T-cell (primary cell): ENCODE data around the gene RAB3A. TPM values are rescaled to one million over a fixed set of nuclear protein-coding genes. Genes with fewer than 3 reads are reported as not detected.
"Not testable (repeated sequence)": the region's sequence is repeated elsewhere in the genome, so short reads cannot be mapped to it uniquely, and the experiment has no call there.

Experiments
- ATAC-seq, 4 experiments: fragments of 200-7000 bp in 3 of 4; fragments of 150-1000 bp in 1 of 4; cut with Tn5 transposase; replicated peaks in 1 of 4; 1 replicate in 3 of 4; 2 replicates in 1 of 4; pipeline ENCODE4 v1.10.0; 2021; ENCODE audit warnings: moderate library complexity in 3 of 4, mild to moderate bottlenecking in 2 of 4, moderate number of reproducible peaks in 1 of 4
- CTCF ChIA-PET, 2 donors: fragments of 300-600 bp; sonication (Branson Sonifier 250); formaldehyde crosslinking; loops; one replicate each; lab custom pipeline; 2022; ENCODE audit warnings: antibody characterized with exemption in 2 of 2; lab: Charles Lee
- POLR2A ChIA-PET, 2 donors: fragments of 300-600 bp; sonication (Branson Sonifier 250); formaldehyde crosslinking; loops; one replicate each; lab custom pipeline; 2022; ENCODE audit warnings: antibody characterized with exemption in 2 of 2; lab: Charles Lee
- DNase-seq, 35 experiments: peaks; one replicate each; pipeline versions ENCODE4 v3.0.0 to v3.0.0-alpha.2; 2013 to 2023
- H3K27ac ChIP-seq: one replicate; pipeline ENCODE4 v1.5.1; 2013; ENCODE audit warnings: low read length
- H3K27me3 ChIP-seq, 2 experiments: replicated peaks in 1 of 2; 1 replicate in 1 of 2; 2 replicates in 1 of 2; pipeline versions ENCODE4 v1.6.1 to v1.7.0; 2013; ENCODE audit warnings: low read length in 1 of 2, mixed read lengths in 1 of 2; ENCODE audit not compliant: control insufficient read depth in 2 of 2, insufficient read depth in 2 of 2; ENCODE audit errors: extremely low read depth in 1 of 2
- H3K36me3 ChIP-seq, 2 donors: 1 replicate in 1 of 2; 2 replicates in 1 of 2; pipeline versions ENCODE4 v1.6.1 to v1.7.0; 2013; ENCODE audit warnings: low read length in 1 of 2; ENCODE audit not compliant: control insufficient read depth in 2 of 2, insufficient read depth in 1 of 2; ENCODE audit errors: extremely low read depth in 1 of 2
- H3K4me1 ChIP-seq, 2 experiments: 1 replicate in 1 of 2; 2 replicates in 1 of 2; pipeline versions ENCODE4 v1.6.1 to v1.7.0; 2013; ENCODE audit warnings: low read length in 2 of 2, mixed read lengths in 1 of 2; ENCODE audit not compliant: insufficient read depth in 2 of 2, control insufficient read depth in 1 of 2; ENCODE audit errors: extremely low read depth in 1 of 2
- H3K4me3 ChIP-seq, 2 donors: 1 replicate in 1 of 2; 2 replicates in 1 of 2; pipeline versions ENCODE4 v1.5.1 to v1.7.0; 2013; ENCODE audit warnings: mild to moderate bottlenecking in 2 of 2, low read length in 1 of 2, moderate library complexity in 1 of 2; ENCODE audit not compliant: control insufficient read depth in 1 of 2; ENCODE audit errors: extremely low read depth in 1 of 2
- H3K9me3 ChIP-seq: 2 replicates; pipeline ENCODE4 v1.7.0; 2013
- H3K27ac Mint-ChIP-seq, 2 donors: one replicate each; pipeline ENCODE4 v1.8.0; 2020 to 2021; ENCODE audit warnings: mild to moderate bottlenecking in 2 of 2, mixed read lengths in 2 of 2
- H3K27me3 Mint-ChIP-seq, 2 donors: one replicate each; pipeline ENCODE4 v1.8.0; 2021 to 2022; ENCODE audit warnings: mixed read lengths in 2 of 2
- H3K36me3 Mint-ChIP-seq: one replicate; pipeline ENCODE4 v1.8.0; 2021; ENCODE audit warnings: mixed read lengths
- H3K4me1 Mint-ChIP-seq, 3 donors: one replicate each; pipeline ENCODE4 v1.8.0; 2020 to 2022; ENCODE audit warnings: mixed read lengths in 3 of 3, mild to moderate bottlenecking in 1 of 3
- H3K4me3 Mint-ChIP-seq, 3 donors: one replicate each; pipeline ENCODE4 v1.8.0; 2020 to 2022; ENCODE audit warnings: mild to moderate bottlenecking in 3 of 3, mixed read lengths in 3 of 3, moderate library complexity in 3 of 3
- H3K9me3 Mint-ChIP-seq, 3 donors: one replicate each; pipeline ENCODE4 v1.8.0; 2020 to 2022; ENCODE audit warnings: mixed read lengths in 3 of 3
- WGBS: methylation state at CpG from one replicate; pipeline ENCODE4 v1.1.5; 2013; ENCODE audit warnings: missing lambda C conversion rate; ENCODE audit not compliant: insufficient coverage; 5-methylcytosine and 5-hydroxymethylcytosine counted together
- total RNA-seq, 35 experiments: library from RNA in 6 of 35; stranded (reverse) in 6 of 35; fragments of 120-200 nt in 1 of 35; gene quantifications; one replicate each; pipeline versions ENCODE4 v1.2.1 to v1.2.4 and lab custom pipeline; 2013 to 2026

RAB3A gene
- total RNA-seq, 5 donors from 2014 or later (not counting 1 experiment from before 2014, with no cell fraction given) = 4.7 to 8.3 (median 5.6) TPM

DNA sequence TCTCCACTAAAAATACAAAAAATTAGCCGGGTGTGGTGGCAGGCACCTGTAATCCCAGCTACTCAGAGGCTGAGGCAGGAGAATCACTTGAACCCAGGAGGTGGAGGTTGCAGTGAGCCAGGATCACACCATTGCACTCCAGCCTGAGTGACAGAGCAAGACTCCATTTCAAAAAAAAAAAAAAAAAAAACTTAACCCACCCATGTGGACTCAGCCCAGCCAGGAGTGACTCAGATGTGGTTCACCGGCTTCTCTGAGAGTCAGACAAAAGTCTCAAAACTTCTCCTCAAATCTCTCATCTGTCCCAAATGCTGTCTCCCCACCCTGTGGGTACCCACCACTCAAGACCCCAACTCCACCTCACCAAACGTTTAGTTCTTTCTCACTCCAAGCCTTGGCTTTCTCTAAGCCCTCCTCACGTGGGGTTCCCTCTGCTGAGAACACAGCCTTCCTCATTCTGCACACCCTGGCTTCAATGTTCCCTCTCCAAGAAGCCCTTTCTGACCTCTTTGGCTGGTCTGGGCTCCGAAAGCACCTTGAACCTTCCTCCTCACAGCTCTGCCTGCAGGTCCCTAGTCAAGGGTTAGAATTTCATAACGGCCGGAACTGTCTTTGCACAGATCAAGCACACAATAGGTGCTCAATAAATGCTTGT, 11.1 kb upstream of the RAB3A start:
- CTCF ChIA-PET = interaction anchor here in 1 of 2 donors (0.7 kb wide), 1 partner anchor 29 kb away, joined by 3 read pairs; no protein-coding TSS in a partner anchor
- 50% methylated on average over 5 of the region's 7 CpGs for WGBS
- peaks cover 0 to 44% of the 10 kb centered on the region in 2 experiments for H3K27me3 ChIP-seq
- H3K4me1 Mint-ChIP-seq = peaks cover 0 to under 1% (median 0%) of the 10 kb centered on the region in 3 donors
- H3K9me3 ChIP-seq = no peaks in the 10 kb centered on the region
- H3K9me3 Mint-ChIP-seq = no peaks in the 10 kb centered on the region
- no peaks in the 10 kb centered on the region for H3K36me3 Mint-ChIP-seq
- H3K36me3 ChIP-seq = no peaks in the 10 kb centered on the region
- no peak overlapping the region for H3K27ac Mint-ChIP-seq
- peaks cover 0 to 12% of the 10 kb centered on the region in 2 donors for H3K27me3 Mint-ChIP-seq
- no peak overlapping the region for H3K4me3 Mint-ChIP-seq
- H3K27ac ChIP-seq = no peak overlapping the region
- H3K4me3 ChIP-seq = no peak overlapping the region
- no peak for ATAC-seq
- H3K4me1 ChIP-seq = no peaks in the 10 kb centered on the region
- no peak for DNase-seq
- POLR2A ChIA-PET = no interaction called here

- Histone ChIP-seq H3K9me3 (no peaks in the 10 kb centered on the region), H3K36me3 (no peaks in the 10 kb centered on the region), H3K4me1 (no peaks in the 10 kb centered on the region), H3K27ac (no peak overlapping the region), H3K4me3 (no peak overlapping the region), H3K27me3 (peaks cover 0 to 42% of the 10 kb centered on the region in 2 experiments)
- H3K27me3 Mint-ChIP-seq = peaks cover 4 to 19% of the 10 kb centered on the region in 2 donors
- CTCF ChIA-PET = no interaction called here
- no peak for DNase-seq
- no peak overlapping the region for H3K4me3 Mint-ChIP-seq
- POLR2A ChIA-PET = interaction anchor here (0.6 to 0.7 kb wide), 4 partner anchors 9 to 1146 kb away, joined by 3 to 7 read pairs (median 4); no protein-coding TSS in a partner anchor
- H3K4me1 Mint-ChIP-seq = no peaks in the 10 kb centered on the region
- ATAC-seq = no peak
- WGBS = 72% methylated on average over 14 of the region's 14 CpGs
- no peaks in the 10 kb centered on the region for H3K36me3 Mint-ChIP-seq
- H3K9me3 Mint-ChIP-seq = no peaks in the 10 kb centered on the region
- H3K27ac Mint-ChIP-seq = no peak overlapping the region
These were observed 7.8 kb upstream of the RAB3A start for GRCh38 chr19:18211683-18212082.

DNA sequence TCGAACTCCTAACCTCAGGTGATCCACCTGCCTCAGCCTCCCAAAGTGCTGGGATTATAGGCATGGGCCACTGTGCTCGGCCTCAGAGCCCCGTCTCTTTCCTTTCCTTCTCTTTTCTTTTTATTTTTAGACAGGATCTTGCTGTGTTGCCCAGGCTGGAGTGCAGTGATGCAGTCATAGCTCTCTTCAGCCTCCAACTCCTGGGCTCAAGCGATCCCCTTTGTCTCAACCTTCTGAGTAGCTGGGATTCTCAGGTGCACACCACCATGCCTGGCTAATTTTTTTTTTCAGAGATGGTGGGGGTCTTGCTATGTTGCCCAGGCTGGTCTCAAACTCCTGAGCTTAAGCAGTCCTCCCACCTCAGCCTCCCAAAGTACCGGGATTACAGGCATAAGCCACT, 6.1 kb upstream of the RAB3A start:
- H3K27ac Mint-ChIP-seq, POLR2A ChIA-PET, H3K4me1 ChIP-seq, H3K36me3 ChIP-seq, H3K9me3 Mint-ChIP-seq, H3K4me1 Mint-ChIP-seq, H3K27ac ChIP-seq, H3K36me3 Mint-ChIP-seq, H3K4me3 Mint-ChIP-seq, DNase-seq, ATAC-seq, H3K4me3 ChIP-seq, H3K9me3 ChIP-seq: not testable (repeated sequence)
- peaks cover 4 to 19% of the 10 kb centered on the region in 2 donors for H3K27me3 Mint-ChIP-seq
- H3K27me3 ChIP-seq = peaks cover 0 to 44% of the 10 kb centered on the region in 2 experiments
- 60% methylated on average over 1 of the region's 5 CpGs for WGBS
- CTCF ChIA-PET = interaction anchor here in 1 of 2 donors (1.8 kb wide), 1 partner anchor 42 kb away, joined by 7 read pairs; no protein-coding TSS in a partner anchor

GRCh38 chr19:18208098-18208951, 4.5 kb upstream of the RAB3A start:
- Histone ChIP-seq H3K27ac (no peak overlapping the region), H3K36me3 (no peaks in the 10 kb centered on the region), H3K9me3 (no peaks in the 10 kb centered on the region), H3K4me1 (peaks cover 5 to 19% of the 10 kb centered on the region in 2 experiments), H3K27me3 (peaks cover 0 to 43% of the 10 kb centered on the region in 2 experiments), H3K4me3 (no peak overlapping the region)
- Mint-ChIP-seq H3K36me3 (no peaks in the 10 kb centered on the region), H3K4me1 (peaks cover 8 to 14% (median 8%) of the 10 kb centered on the region in 3 donors), H3K4me3 (no peak overlapping the region), H3K9me3 (no peaks in the 10 kb centered on the region), H3K27ac (peak overlapping the region in 1 of 2 donors; percentile 16), H3K27me3 (peaks cover 4 to 17% of the 10 kb centered on the region in 2 donors)
- POLR2A ChIA-PET = interaction anchor here in 1 of 2 donors (0.6 kb wide), 1 partner anchor 648 kb away, joined by 6 read pairs; no protein-coding TSS in a partner anchor
- DNase-seq (peak in 25 of 35 experiments; percentile 23 to 70 (median 48)), ATAC-seq (no peak)
- 41% methylated on average over 5 of the region's 32 CpGs for WGBS
- CTCF ChIA-PET = interaction anchor here (0.6 to 2.0 kb wide), 8 partner anchors 13 to 711 kb away, joined by 3 to 13 read pairs (median 4); partner anchors contain the start of genes DDX49 (in 1 of the 2) and MPV17L2 (in 1 of the 2)

DNA sequence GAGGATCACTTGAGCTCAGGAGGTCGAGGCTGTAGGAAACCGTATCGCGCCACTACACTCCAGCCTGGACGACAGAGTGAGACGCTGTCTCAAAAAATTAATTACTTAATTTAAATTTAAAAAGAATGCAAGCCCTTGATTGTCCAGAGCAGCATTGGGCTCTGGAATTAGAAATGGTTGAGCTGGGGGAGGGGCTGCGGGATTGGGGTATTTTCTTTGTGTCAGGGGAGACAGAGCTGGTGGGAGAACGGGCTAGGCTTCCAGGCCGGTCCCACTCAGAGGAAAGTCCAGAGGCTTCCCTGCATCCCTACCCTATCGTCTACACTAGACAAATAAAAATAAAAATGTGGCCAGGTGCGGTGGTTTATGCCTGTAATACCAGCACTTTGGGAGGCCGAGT, 2.2 kb upstream of the RAB3A start:
- Mint-ChIP-seq H3K27ac (no peak overlapping the region), H3K9me3 (no peaks in the 10 kb centered on the region), H3K4me1 (peaks cover 22 to 30% (median 24%) of the 10 kb centered on the region in 3 donors), H3K27me3 (peaks cover 4 to 12% of the 10 kb centered on the region in 2 donors), H3K36me3 (peaks cover 3% of the 10 kb centered on the region), H3K4me3 (peak overlapping the region in 1 of 3 donors; percentile 94)
- POLR2A ChIA-PET = no interaction called here
- Histone ChIP-seq H3K27ac (no peak overlapping the region), H3K36me3 (peaks cover 0 to 3% of the 10 kb centered on the region in 2 donors), H3K27me3 (peaks cover 0 to 32% of the 10 kb centered on the region in 2 experiments), H3K4me1 (peaks cover 12 to 31% of the 10 kb centered on the region in 2 experiments), H3K9me3 (no peaks in the 10 kb centered on the region), H3K4me3 (no peak overlapping the region)
- DNase-seq = no peak
- WGBS = 92% methylated on average over 2 of the region's 12 CpGs
- CTCF ChIA-PET = interaction anchor here in 1 of 2 donors (1.3 to 3.5 kb wide), 2 partner anchors 14 to 123 kb away, joined by 3 to 26 read pairs; partner anchors contain the start of gene MPV17L2
- ATAC-seq = no peak
